ENCODE measurements around the gene AUTS2. TPM values are rescaled to one million over a fixed set of nuclear protein-coding genes. Genes with fewer than 3 reads are reported as not detected.

AUTS2 gene
- total and polyA plus RNA-seq, 10 of the 15 experiments (the other 5 are each of a cell fraction or from before 2014, with no cell fraction given): 6.4 to 55.6 (median 21.6) TPM

GRCh38 chr7:70624500-70625103 is 1026.3 kb downstream of the AUTS2 start:
- no peak for DNase-seq (ENCODE audit: low read depth, low spot score)
- ChIA-PET CTCF (interaction anchor here (1.0 kb wide), 1 partner anchor 8 kb away, joined by 4 read pairs; no protein-coding TSS in a partner anchor), POLR2A (no interaction called here), SMC1A (ENCODE audit: uncharacterized antibody, unreplicated experiment) (no interaction called here), RAD21 (ENCODE audit: unreplicated experiment) (no interaction called here)
- Histone ChIP-seq H2AFZ (ENCODE audit: control insufficient read depth, low read depth, low read length) (no peak overlapping the region), H4K20me1 (ENCODE audit: control insufficient read depth, insufficient read depth) (no peaks in the 10 kb centered on the region), H3K4me2 (ENCODE audit: control insufficient read depth, insufficient read depth) (no peak overlapping the region), H3K9ac (ENCODE audit: control insufficient read depth, insufficient read depth, low read length) (no peak overlapping the region), H3K4me1 (ENCODE audit: control insufficient read depth, insufficient read depth, low read length) (no peaks in the 10 kb centered on the region), H3K27me3 (replicated peaks in 1 of 2; ENCODE audit: control insufficient read depth in 2 of 2, insufficient read depth in 2 of 2, low read length in 1 of 2) (no peaks in the 10 kb centered on the region), H3K4me3 (no peak overlapping the region), H3K36me3 (ENCODE audit: control insufficient read depth in 2 of 2, insufficient read depth in 2 of 2, low read length in 1 of 2) (no peaks in the 10 kb centered on the region), H3K27ac (ENCODE audit: control insufficient read depth, insufficient read depth) (no peak overlapping the region), H3K9me3 (replicated peaks; ENCODE audit: control insufficient read depth, insufficient read depth, low read length) (no peaks in the 10 kb centered on the region), H3K79me2 (ENCODE audit: control insufficient read depth, insufficient read depth, low read length) (no peaks in the 10 kb centered on the region)
- intact Hi-C loops (cut with micrococcal nuclease; ENCODE audit: unreplicated experiment) (no loop called here), in situ Hi-C loops (cut with MboI) (no loop called here)
- FAIRE-seq: no peak
- WGBS (ENCODE audit: insufficient coverage, insufficient replicate concordance, low lambda C conversion rate, missing lambda C conversion rate): 34% methylated on average over 5 of the region's 5 CpGs
- TF ChIP-seq MEF2B (IDR thresholded peaks at IDR 0.05; ENCODE audit: partially characterized antibody, poor library complexity, severe bottlenecking): no peak
- no peak for TF ChIP-seq NBN (IDR thresholded peaks at IDR 0.05)
- TF ChIP-seq CBFB (IDR thresholded peaks at IDR 0.05; ENCODE audit: low read depth): no peak
- TF ChIP-seq RBBP5 (conservative IDR thresholded peaks at IDR 0.05): no peak
- TF ChIP-seq SREBF2 (IDR thresholded peaks at IDR 0.05; ENCODE audit: low read length): no peak
- no peak for TF ChIP-seq POU2F2 (IDR thresholded peaks at IDR 0.05; ENCODE audit: borderline replicate concordance, low read depth, low read length)
- no peak for TF ChIP-seq STAT1 (conservative IDR thresholded peaks at IDR 0.05)
- TF ChIP-seq KLF5 (IDR thresholded peaks at IDR 0.05; ENCODE audit: partially characterized antibody): no peak
- no peak for TF ChIP-seq SP1 (IDR thresholded peaks at IDR 0.05; ENCODE audit: low read depth, low read length)
- TF ChIP-seq ZNF622 (IDR thresholded peaks at IDR 0.05): no peak
- TF ChIP-seq BCL11A (IDR thresholded peaks at IDR 0.05; ENCODE audit: low read depth, low read length): no peak
- no peak for TF ChIP-seq HSF1 (IDR thresholded peaks at IDR 0.05; ENCODE audit: low read depth, low read length)
- TF ChIP-seq TCF3 (IDR thresholded peaks at IDR 0.05; ENCODE audit: borderline replicate concordance, insufficient read depth, low read depth, low read length): no peak
- TF ChIP-seq ESRRA (IDR thresholded peaks at IDR 0.05; ENCODE audit: low read length): no peak
- TF ChIP-seq POLR2A (IDR thresholded peaks at IDR 0.05; ENCODE audit: low read depth, low read length): no peak
- no peak for TF ChIP-seq CHD2 (IDR thresholded peaks at IDR 0.05; ENCODE audit: borderline replicate concordance, low read depth, low read length)
- no TSS peak for BruUV-seq (replicated peaks)
- no peak for ATAC-seq

All from GM12878 (cell line).